Epithelial cell of esophagus (primary cell): ENCODE measurements around the gene NPHS1.
"Not testable (repeated sequence)": the region's sequence is repeated elsewhere in the genome, so short reads cannot be mapped to it uniquely, and the experiment has no call there.

ENCODE experiments used
- DNase-seq: peaks from one replicate; pipeline ENCODE4 v3.0.0; 2010; ENCODE audit warnings: low read depth
- H3K4me3 ChIP-seq: 2 replicates; pipeline ENCODE4 v1.5.1; 2011; ENCODE audit warnings: mild to moderate bottlenecking, low read length, control low read depth
- CTCF ChIP-seq: IDR thresholded peaks from 2 replicates; pipeline ENCODE4 v1.5.1; 2011; ENCODE audit warnings: low read depth, mild to moderate bottlenecking, low read length, control low read depth, inconsistent platforms; ENCODE audit not compliant: insufficient read depth; ENCODE audit errors: missing control alignments

Gene NPHS1

GRCh38 chr19:35872180-35872579, 19.9 kb upstream of the NPHS1 start:
- no peak for DNase-seq
- no peak overlapping the region for H3K4me3 ChIP-seq
- TF ChIP-seq CTCF, result no peak

GRCh38 chr19:35871611-35872010, 19.3 kb upstream of the NPHS1 start:
- no peak overlapping the region for H3K4me3 ChIP-seq
- no peak for TF ChIP-seq CTCF
- DNase-seq, result no peak

GRCh38 chr19:35870798-35871197, 18.5 kb upstream of the NPHS1 start:
- no peak for TF ChIP-seq CTCF
- no peak overlapping the region for H3K4me3 ChIP-seq
- DNase-seq, result no peak

GRCh38 chr19:35870124-35870736, 17.9 kb upstream of the NPHS1 start:
- H3K4me3 ChIP-seq, DNase-seq: not testable (repeated sequence)

- peak; percentile 78 for DNase-seq
- H3K4me3 ChIP-seq, result no peak overlapping the region
- TF ChIP-seq CTCF, result no peak
Measured at GRCh38 chr19:35869327-35870123, 17.2 kb upstream of the NPHS1 start.

- no peak for DNase-seq
- H3K4me3 ChIP-seq, result no peak overlapping the region
- TF ChIP-seq CTCF, result no peak
Measured at GRCh38 chr19:35868823-35869326, 16.6 kb upstream of the NPHS1 start.

- no peak within 1 kb of the TSS for H3K4me3 ChIP-seq
- DNase-seq, result peak; percentile 36
- no peak for TF ChIP-seq CTCF
Measured at GRCh38 chr19:35868172-35868822, 16.0 kb upstream of the NPHS1 start, which contains the start of gene APLP1. TSS of gene APLP1 (plus strand) at chr19:35868574. CDS start at chr19:35868637, 63 bp downstream.
